Measurements from ENCODE around the gene DHFR. TPM values are rescaled to one million over a fixed set of nuclear protein-coding genes. Genes with fewer than 3 reads are reported as not detected.

The DHFR gene
- total and polyA plus RNA-seq, 2 of the 8 experiments (the other 6 are each of a cell fraction or from before 2014, with no cell fraction given), result 46.4 to 88.9 TPM

DNA sequence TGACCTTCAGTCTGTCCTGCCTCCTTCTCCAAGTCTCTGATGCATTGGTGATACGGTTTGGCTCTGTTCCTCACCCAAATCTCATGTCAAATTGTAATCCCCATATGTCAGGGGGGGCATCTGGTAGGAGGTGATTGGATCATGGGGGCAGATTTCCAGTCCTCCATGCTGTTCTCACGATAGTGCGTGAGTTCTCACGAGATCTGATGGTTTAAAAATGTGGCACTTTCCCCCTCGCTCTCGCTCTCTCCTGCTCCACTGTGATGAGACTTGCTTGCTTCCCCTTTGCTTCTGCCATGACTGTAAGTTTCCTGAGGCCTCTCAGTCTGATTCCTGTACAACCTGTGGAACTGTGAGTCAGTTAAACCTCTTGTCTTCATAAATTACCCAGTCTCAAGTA, 70.0 kb downstream of the DHFR start:
- Histone ChIP-seq H2AFZ (ENCODE audit: low read length) (peak overlapping the region; percentile 88), H2BK120ac (replicated peaks; ENCODE audit: low read depth, low read length) (no peak overlapping the region), H3K18ac (ENCODE audit: extremely low read depth, low read length) (no peak overlapping the region), H3K27me3 (replicated peaks in 1 of 4; ENCODE audit: control insufficient read depth in 3 of 4, extremely low read depth in 1 of 4, insufficient read depth in 3 of 4, low read length in 3 of 4) (no peaks in the 10 kb centered on the region), H4K8ac (ENCODE audit: extremely low read depth, insufficient read depth, low read length) (no peak overlapping the region), H3K4ac (replicated peaks; ENCODE audit: insufficient read length, low read depth, low read length) (no peak overlapping the region), H4K91ac (replicated peaks; ENCODE audit: insufficient read length, low read length) (no peak overlapping the region), H4K5ac (ENCODE audit: insufficient read length, low read depth, low read length) (no peak overlapping the region), H3K4me3 (ENCODE audit: extremely low read depth in 1 of 4, insufficient read depth in 2 of 4, low read depth in 3 of 4, low read length in 4 of 4) (no peak overlapping the region), H2AK5ac (ENCODE audit: low read depth, low read length) (no peak overlapping the region), H2BK5ac (ENCODE audit: low read depth, low read length) (0 out of 2 replicates have a peak overlapping the region, but pooled peaks have one; percentile 18), H3K79me2 (ENCODE audit: control insufficient read depth in 1 of 2, insufficient read depth in 2 of 2, low read length in 2 of 2) (no peaks in the 10 kb centered on the region), H3K23ac (ENCODE audit: insufficient read length) (no peak overlapping the region), H4K20me1 (replicated peaks in 1 of 2; ENCODE audit: control insufficient read depth in 1 of 2, insufficient read depth in 2 of 2, low read length in 2 of 2) (no peaks in the 10 kb centered on the region), H3K9ac (replicated peaks in 1 of 4; ENCODE audit: extremely low read depth in 1 of 4, low read depth in 3 of 4, low read length in 3 of 4) (no peak overlapping the region), H2BK20ac (ENCODE audit: low read length) (no peak overlapping the region), H2BK15ac (ENCODE audit: low read length) (no peak overlapping the region), H3K23me2 (ENCODE audit: low read depth, low read length) (no peaks in the 10 kb centered on the region), H3K36me3 (ENCODE audit: control insufficient read depth in 2 of 4, insufficient read depth in 4 of 4, low read length in 3 of 4) (no peaks in the 10 kb centered on the region), H3K4me1 (replicated peaks in 1 of 4; ENCODE audit: control insufficient read depth in 3 of 4, insufficient read depth in 4 of 4, low read length in 3 of 4) (no peaks in the 10 kb centered on the region; a peak in 1 of 7 replicates), H3K27ac (ENCODE audit: low read depth, low read length) (no peak overlapping the region), H3K79me1 (ENCODE audit: low read depth, low read length) (no peaks in the 10 kb centered on the region), H3K14ac (ENCODE audit: insufficient read length) (no peak overlapping the region), H3K4me2 (ENCODE audit: insufficient read depth in 1 of 2, low read depth in 2 of 2, low read length in 2 of 2) (no peak overlapping the region), H3K56ac (replicated peaks; ENCODE audit: insufficient read length, low read depth, low read length) (no peak overlapping the region), H2BK12ac (ENCODE audit: low read depth, low read length) (no peak overlapping the region), H3K9me3 (ENCODE audit: insufficient read depth in 2 of 2, low read depth in 1 of 2, low read length in 1 of 2) (no peaks in the 10 kb centered on the region)
- POLR2A ChIA-PET (ENCODE audit: partially characterized antibody), result no interaction called here
- TF ChIP-seq SRF (IDR thresholded peaks at IDR 0.05; ENCODE audit: low read depth, low read length), result no peak
- no peak for TF ChIP-seq BACH1 (IDR thresholded peaks at IDR 0.05; ENCODE audit: low read length)
- TF ChIP-seq, protein P1, sequence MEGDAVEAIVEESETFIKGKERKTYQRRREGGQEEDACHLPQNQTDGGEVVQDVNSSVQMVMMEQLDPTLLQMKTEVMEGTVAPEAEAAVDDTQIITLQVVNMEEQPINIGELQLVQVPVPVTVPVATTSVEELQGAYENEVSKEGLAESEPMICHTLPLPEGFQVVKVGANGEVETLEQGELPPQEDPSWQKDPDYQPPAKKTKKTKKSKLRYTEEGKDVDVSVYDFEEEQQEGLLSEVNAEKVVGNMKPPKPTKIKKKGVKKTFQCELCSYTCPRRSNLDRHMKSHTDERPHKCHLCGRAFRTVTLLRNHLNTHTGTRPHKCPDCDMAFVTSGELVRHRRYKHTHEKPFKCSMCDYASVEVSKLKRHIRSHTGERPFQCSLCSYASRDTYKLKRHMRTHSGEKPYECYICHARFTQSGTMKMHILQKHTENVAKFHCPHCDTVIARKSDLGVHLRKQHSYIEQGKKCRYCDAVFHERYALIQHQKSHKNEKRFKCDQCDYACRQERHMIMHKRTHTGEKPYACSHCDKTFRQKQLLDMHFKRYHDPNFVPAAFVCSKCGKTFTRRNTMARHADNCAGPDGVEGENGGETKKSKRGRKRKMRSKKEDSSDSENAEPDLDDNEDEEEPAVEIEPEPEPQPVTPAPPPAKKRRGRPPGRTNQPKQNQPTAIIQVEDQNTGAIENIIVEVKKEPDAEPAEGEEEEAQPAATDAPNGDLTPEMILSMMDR (IDR thresholded peaks at IDR 0.05; ENCODE audit: control extremely low read depth in 1 of 3, insufficient read depth in 1 of 3, low read depth in 1 of 3, low read length in 3 of 3), result no peak
- no peak for TF ChIP-seq TEAD4 (IDR thresholded peaks at IDR 0.05; ENCODE audit: low read depth, low read length)
- no peak for TF ChIP-seq BRCA1 (IDR thresholded peaks at IDR 0.05; ENCODE audit: low read depth, low read length)
- TF ChIP-seq SIRT6 (IDR thresholded peaks at IDR 0.05; ENCODE audit: low read length), result no peak
- no peak for TF ChIP-seq SP1 (IDR thresholded peaks at IDR 0.05; ENCODE audit: low read depth, low read length)
- no peak for TF ChIP-seq BCL11A (IDR thresholded peaks at IDR 0.05; ENCODE audit: low read depth in 2 of 2, low read length in 2 of 2)
- TF ChIP-seq RNF2 (IDR thresholded peaks at IDR 0.05; ENCODE audit: borderline replicate concordance, low read depth, low read length, missing control alignments, poor library complexity, severe bottlenecking), result no peak
- no peak for TF ChIP-seq EP300 (IDR thresholded peaks at IDR 0.05; ENCODE audit: borderline replicate concordance in 1 of 2, low read depth in 2 of 2, low read length in 2 of 2)
- TF ChIP-seq GTF2F1 (IDR thresholded peaks at IDR 0.05; ENCODE audit: borderline replicate concordance, low read depth, low read length), result no peak
- CTCF ChIA-PET (ENCODE audit: partially characterized antibody), result no interaction called here
- 95% methylated on average over 6 of the region's 6 CpGs; no CpG with 5 or more reads in 1 of the 2 experiments for WGBS, 2 experiments (ENCODE audit: extremely low coverage in 1 of 2, insufficient coverage in 1 of 2, insufficient read length in 1 of 2, insufficient replicate concordance in 2 of 2, low coverage in 1 of 2, low lambda C conversion rate in 2 of 2, missing lambda C conversion rate in 1 of 2)
- DNase-seq (ENCODE audit: low read depth in 1 of 2, low spot score in 2 of 2) (peak in 1 of 2 experiments; percentile 35), FAIRE-seq (no peak)
